GM23338 (cell line): ENCODE results near the gene GPC2. TPM values are rescaled to one million over a fixed set of nuclear protein-coding genes. Genes with fewer than 3 reads are reported as not detected.

Experiments
- ATAC-seq: fragments of 200-7000 bp; cut with Tn5 transposase; 3 replicates; pipeline ENCODE4 v1.9.1; 2020
- DNase-seq: peaks from one replicate; pipeline ENCODE4 v3.0.0-alpha.2; 2015; ENCODE audit warnings: low spot score
- H2AFZ ChIP-seq: fragments of 200-600 bp; sonication (generic); 2 replicates; pipeline ENCODE4 v1.8.0; 2016; ENCODE audit warnings: antibody characterized with exemption, mild to moderate bottlenecking, moderate library complexity
- H3F3A ChIP-seq: fragments of 200-600 bp; sonication (generic); replicated peaks from 2 replicates; pipeline ENCODE4 v1.8.0; 2017; ENCODE audit warnings: antibody characterized with exemption, mixed run types, low read depth
- H3K27ac ChIP-seq: fragments of 200-600 bp; sonication (generic); 2 replicates; pipeline ENCODE4 v1.6.1; 2016; ENCODE audit warnings: low read depth
- H3K27me3 ChIP-seq: fragments of 200-600 bp; sonication (generic); 2 replicates; pipeline ENCODE4 v1.8.0; 2016; ENCODE audit warnings: mild to moderate bottlenecking, mixed run types, moderate library complexity; ENCODE audit not compliant: insufficient read depth
- H3K36me3 ChIP-seq: fragments of 200-600 bp; sonication (generic); 2 replicates; pipeline ENCODE4 v1.8.0; 2016; ENCODE audit warnings: mild to moderate bottlenecking; ENCODE audit not compliant: insufficient read depth
- H3K4me1 ChIP-seq: fragments of 200-600 bp; sonication (generic); 2 replicates; pipeline ENCODE4 v1.8.0; 2016; ENCODE audit warnings: mild to moderate bottlenecking, moderate library complexity; ENCODE audit not compliant: insufficient read depth
- H3K4me2 ChIP-seq: fragments of 200-600 bp; sonication (generic); 2 replicates; pipeline ENCODE4 v1.7.1; 2017; ENCODE audit warnings: mixed run types
- H3K4me3 ChIP-seq: fragments of 200-600 bp; sonication (generic); 2 replicates; pipeline ENCODE4 v1.6.1; 2016; ENCODE audit warnings: mixed run types
- H3K79me2 ChIP-seq: fragments of 200-600 bp; sonication (generic); replicated peaks from 2 replicates; pipeline ENCODE4 v1.8.0; 2017; ENCODE audit warnings: mild to moderate bottlenecking; ENCODE audit not compliant: insufficient read depth
- H3K9me2 ChIP-seq: fragments of 200-600 bp; sonication (generic); 2 replicates; pipeline ENCODE4 v1.8.0; 2017; ENCODE audit not compliant: insufficient read depth
- H4K20me1 ChIP-seq: fragments of 200-600 bp; sonication (generic); replicated peaks from 2 replicates; pipeline ENCODE4 v1.8.0; 2017; ENCODE audit warnings: mild to moderate bottlenecking; ENCODE audit not compliant: insufficient read depth
- H3K27ac Mint-ChIP-seq: 2 replicates; pipeline ENCODE4 v1.8.0; 2020; ENCODE audit warnings: inconsistent platforms, mild to moderate bottlenecking, moderate library complexity, mixed read lengths
- H3K27me3 Mint-ChIP-seq: 3 replicates; pipeline ENCODE4 v1.8.0; 2022; ENCODE audit warnings: low read depth, mild to moderate bottlenecking, moderate library complexity, mixed read lengths, inconsistent platforms; ENCODE audit not compliant: insufficient read depth, poor library complexity
- H3K36me3 Mint-ChIP-seq: 3 replicates; pipeline ENCODE4 v1.8.0; 2021; ENCODE audit warnings: low read depth, mild to moderate bottlenecking, inconsistent platforms, moderate library complexity, mixed read lengths
- H3K4me1 Mint-ChIP-seq: 3 replicates; pipeline ENCODE4 v1.8.0; 2020; ENCODE audit warnings: mild to moderate bottlenecking, inconsistent platforms, mixed read lengths
- H3K4me3 Mint-ChIP-seq: 3 replicates; pipeline ENCODE4 v1.8.0; 2021; ENCODE audit warnings: moderate library complexity, mild to moderate bottlenecking, inconsistent platforms, mixed read lengths
- H3K9me3 Mint-ChIP-seq: 3 replicates; pipeline ENCODE4 v1.8.0; 2020; ENCODE audit warnings: moderate library complexity, mild to moderate bottlenecking, inconsistent platforms, mixed read lengths
- CREB1 ChIP-seq: fragments of 250-450 bp; sonication (Bioruptor Pico); IDR thresholded peaks from 2 replicates; pipeline ENCODE4 v1.5.0; 2020; ENCODE audit warnings: low read depth, mild to moderate bottlenecking, moderate library complexity
- CTCF ChIP-seq, 2 experiments: fragments of 200-600 bp in 1 of 2; sonication (generic) in 1 of 2; conservative IDR thresholded peaks; 2 replicates each; pipeline versions ENCODE4 v1.5.1 to v1.6.1; 2016 to 2017; ENCODE audit warnings: antibody characterized with exemption in 2 of 2, low read depth in 2 of 2, mild to moderate bottlenecking in 2 of 2, moderate library complexity in 1 of 2
- ETS1 ChIP-seq: IDR thresholded peaks from 2 replicates; pipeline ENCODE4 v1.6.1; 2016; ENCODE audit warnings: antibody characterized with exemption
- EZH2 ChIP-seq: fragments of 200-600 bp; sonication (generic); IDR thresholded peaks from one replicate; pipeline ENCODE4 v1.8.0; 2017; ENCODE audit warnings: antibody characterized with exemption, mild to moderate bottlenecking, low read depth; ENCODE audit not compliant: unreplicated experiment
- EZH2phosphoT487 ChIP-seq: fragments of 200-600 bp; sonication (generic); IDR thresholded peaks from one replicate; pipeline ENCODE4 v1.8.1; 2018; ENCODE audit warnings: antibody characterized with exemption; ENCODE audit not compliant: unreplicated experiment
- JUNB ChIP-seq: IDR thresholded peaks from one replicate; pipeline ENCODE4 v1.6.1; 2016; ENCODE audit warnings: antibody characterized with exemption; ENCODE audit not compliant: unreplicated experiment
- NANOG ChIP-seq: IDR thresholded peaks from 2 replicates; pipeline ENCODE4 v1.6.1; 2016; ENCODE audit warnings: antibody characterized with exemption, borderline replicate concordance
- POLR2AphosphoS5 ChIP-seq: IDR thresholded peaks from 2 replicates; pipeline ENCODE4 v1.6.1; 2016; ENCODE audit warnings: antibody characterized with exemption, low read depth
- REST ChIP-seq: IDR thresholded peaks from one replicate; pipeline ENCODE4 v1.6.1; 2018; ENCODE audit warnings: antibody characterized with exemption; ENCODE audit not compliant: unreplicated experiment
- STAT1 ChIP-seq: IDR thresholded peaks from one replicate; pipeline ENCODE4 v1.6.1; 2016; ENCODE audit warnings: antibody characterized with exemption; ENCODE audit not compliant: unreplicated experiment
- ZNF114 ChIP-seq: fragments of 250-450 bp; sonication (Bioruptor Pico); IDR thresholded peaks from 2 replicates; pipeline ENCODE4 v1.5.0; 2020; ENCODE audit warnings: mild to moderate bottlenecking, moderate library complexity
- ZNF331 ChIP-seq: fragments of 250-450 bp; sonication (Bioruptor Pico); IDR thresholded peaks from 2 replicates; pipeline ENCODE4 v1.5.0; 2020; ENCODE audit warnings: low read depth, mild to moderate bottlenecking, moderate library complexity
- ZNF462 ChIP-seq: fragments of 250-450 bp; sonication (Bioruptor Pico); IDR thresholded peaks from 2 replicates; pipeline ENCODE4 v1.5.0; 2020; ENCODE audit warnings: mild to moderate bottlenecking, moderate library complexity
- polyA plus RNA-seq: library from polyadenylated mRNA; unstranded; fragments of >200 nt; fragmentation: Nextera tagmentation; extraction: Ambion mirVana; gene quantifications from 2 replicates; pipeline ENCODE4 v1.2.1, GENCODE V29; 2016
- total RNA-seq: library from RNA; depleted of rRNA; stranded (reverse); fragments of >200 nt; shearing (Covaris generic); gene quantifications from 2 replicates; pipeline ENCODE4 v1.2.3, GENCODE V29; 2014

Gene GPC2
- total and polyA plus RNA-seq, 2 experiments from 2014 or later = 10.7 to 48.8 TPM

GRCh38 chr7:100222445-100223132 lies 45.4 kb upstream of the GPC2 start:
- H3K27ac Mint-ChIP-seq = no peak overlapping the region
- H2AFZ ChIP-seq = no peak overlapping the region
- no peak overlapping the region for H3K4me2 ChIP-seq
- H3K4me3 Mint-ChIP-seq = no peak overlapping the region
- H3K9me3 Mint-ChIP-seq = no peaks in the 10 kb centered on the region
- H3K36me3 Mint-ChIP-seq = peaks cover 4% of the 10 kb centered on the region; the same call in 2 of the 3 replicates
- no peaks in the 10 kb centered on the region for H3K79me2 ChIP-seq
- no peaks in the 10 kb centered on the region for H3K27me3 ChIP-seq
- no peaks in the 10 kb centered on the region for H3F3A ChIP-seq
- no peak for ATAC-seq
- no peak overlapping the region for H3K4me3 ChIP-seq
- DNase-seq = no peak
- peaks cover 2% of the 10 kb centered on the region for H3K27me3 Mint-ChIP-seq
- no peaks in the 10 kb centered on the region; the same call in 1 of the 3 replicates for H3K4me1 Mint-ChIP-seq
- H3K4me1 ChIP-seq = no peaks in the 10 kb centered on the region
- no peaks in the 10 kb centered on the region for H4K20me1 ChIP-seq
- H3K27ac ChIP-seq = no peak overlapping the region
- H3K36me3 ChIP-seq = no peaks in the 10 kb centered on the region
- no peaks in the 10 kb centered on the region for H3K9me2 ChIP-seq
- TF ChIP-seq REST (no peak), CREB1 (no peak), JUNB (no peak), ZNF462 (CRISPR knock-in tag) (no peak), POLR2AphosphoS5 (no peak), EZH2 (no peak), NANOG (no peak), ZNF114 (CRISPR knock-in tag) (no peak), CTCF (conservative IDR thresholded peaks at IDR 0.05; ENCODE audit: low read depth in 2 of 2) (no peak), EZH2phosphoT487 (no peak), STAT1 (no peak), ETS1 (no peak), ZNF331 (CRISPR knock-in tag) (no peak)
